OCI-LY7 (cell line): ENCODE measurements around the gene HSPA1L.

Source experiments
- EZH2phosphoT487 ChIP-seq: fragments of 200-600 bp; sonication (generic); IDR thresholded peaks from 2 replicates; pipeline ENCODE4 v1.6.1; 2018; ENCODE audit warnings: low read depth, borderline replicate concordance, mild to moderate bottlenecking, mixed run types, antibody characterized with exemption, low read length, moderate library complexity, mixed read lengths
- TF ChIP-seq, protein P1 (sequence below): fragments of 200-600 bp; sonication (generic); conservative IDR thresholded peaks from 2 replicates; pipeline ENCODE4 v1.5.1; 2014; ENCODE audit warnings: mild to moderate bottlenecking, antibody characterized with exemption, low read length, moderate library complexity, mixed read lengths

DNA sequence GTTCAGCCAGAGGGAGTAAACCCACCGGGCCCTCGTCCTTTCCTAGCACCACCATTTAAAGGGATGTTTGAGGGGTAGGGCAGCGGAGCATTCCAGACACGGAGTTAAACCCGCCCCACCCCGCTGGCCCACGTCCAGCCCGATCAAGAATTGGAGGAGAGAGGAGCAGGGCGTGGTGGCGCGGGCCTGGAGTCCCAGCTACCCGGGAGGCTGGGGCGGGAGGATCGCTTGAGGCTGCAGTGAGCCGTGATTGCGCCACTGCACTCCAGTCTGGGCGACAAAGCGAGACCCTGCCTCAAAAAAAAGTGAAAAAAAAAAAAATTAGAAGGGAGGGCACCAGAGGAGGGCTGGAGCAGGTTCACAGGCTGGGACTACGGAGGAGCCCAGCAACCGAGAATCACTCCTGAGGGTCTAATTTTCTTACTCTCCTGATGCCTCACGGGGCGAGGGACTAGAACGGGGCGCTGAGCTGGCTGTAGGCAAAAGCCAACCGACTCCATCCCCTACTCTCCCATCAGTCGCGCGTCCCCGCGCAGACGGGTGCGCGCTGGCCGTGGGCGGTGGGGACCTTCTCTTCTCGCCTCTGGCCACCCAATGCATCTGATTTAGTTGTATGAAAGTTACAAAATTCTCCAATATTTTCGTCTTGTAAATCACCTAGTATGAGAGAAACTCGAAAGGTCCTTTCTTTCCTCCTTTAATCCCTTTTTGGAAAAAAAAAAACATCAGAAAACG is 6.4 kb upstream of the HSPA1L start:
- TF ChIP-seq, protein P1, sequence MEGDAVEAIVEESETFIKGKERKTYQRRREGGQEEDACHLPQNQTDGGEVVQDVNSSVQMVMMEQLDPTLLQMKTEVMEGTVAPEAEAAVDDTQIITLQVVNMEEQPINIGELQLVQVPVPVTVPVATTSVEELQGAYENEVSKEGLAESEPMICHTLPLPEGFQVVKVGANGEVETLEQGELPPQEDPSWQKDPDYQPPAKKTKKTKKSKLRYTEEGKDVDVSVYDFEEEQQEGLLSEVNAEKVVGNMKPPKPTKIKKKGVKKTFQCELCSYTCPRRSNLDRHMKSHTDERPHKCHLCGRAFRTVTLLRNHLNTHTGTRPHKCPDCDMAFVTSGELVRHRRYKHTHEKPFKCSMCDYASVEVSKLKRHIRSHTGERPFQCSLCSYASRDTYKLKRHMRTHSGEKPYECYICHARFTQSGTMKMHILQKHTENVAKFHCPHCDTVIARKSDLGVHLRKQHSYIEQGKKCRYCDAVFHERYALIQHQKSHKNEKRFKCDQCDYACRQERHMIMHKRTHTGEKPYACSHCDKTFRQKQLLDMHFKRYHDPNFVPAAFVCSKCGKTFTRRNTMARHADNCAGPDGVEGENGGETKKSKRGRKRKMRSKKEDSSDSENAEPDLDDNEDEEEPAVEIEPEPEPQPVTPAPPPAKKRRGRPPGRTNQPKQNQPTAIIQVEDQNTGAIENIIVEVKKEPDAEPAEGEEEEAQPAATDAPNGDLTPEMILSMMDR, result no peak
- no peak for TF ChIP-seq EZH2phosphoT487
